ENCODE measurements around the gene PPP1R3G. TPM values are rescaled to one million over a fixed set of nuclear protein-coding genes. Genes with fewer than 3 reads are reported as not detected.

The PPP1R3G gene
- total and polyA plus RNA-seq, 2 of the 13 experiments (the other 11 are each of a cell fraction or from before 2014, with no cell fraction given) = 1.2 to 1.3 TPM

GRCh38 chr6:5082487-5083306, 2.4 kb upstream of the PPP1R3G start (continued):
- no peak for TF ChIP-seq TBX3 (IDR thresholded peaks at IDR 0.05; ENCODE audit: borderline replicate concordance)
- TF ChIP-seq ZNF749 (CRISPR knock-in tag; IDR thresholded peaks at IDR 0.05; ENCODE audit: borderline replicate concordance) = no peak
- no peak for TF ChIP-seq LBX2 (CRISPR knock-in tag; IDR thresholded peaks at IDR 0.05; ENCODE audit: borderline replicate concordance)
- peak; percentile 43 for TF ChIP-seq NR2F6 (IDR thresholded peaks at IDR 0.05)
- peak; percentile 71 for TF ChIP-seq NR2F6 (CRISPR knock-in tag; IDR thresholded peaks at IDR 0.05)
- no peak for TF ChIP-seq ZNF275 (CRISPR knock-in tag; IDR thresholded peaks at IDR 0.05; ENCODE audit: borderline replicate concordance)
- TF ChIP-seq ZNF292 (CRISPR knock-in tag; IDR thresholded peaks at IDR 0.05; ENCODE audit: borderline replicate concordance, low read depth) = peak; percentile 51; the same call in 1 of the 2 replicates
- no peak for TF ChIP-seq ZNF30 (CRISPR knock-in tag; IDR thresholded peaks at IDR 0.05)
- no peak for TF ChIP-seq ZNF430 (CRISPR knock-in tag; IDR thresholded peaks at IDR 0.05)
- no peak for TF ChIP-seq FIP1L1 (IDR thresholded peaks at IDR 0.05; ENCODE audit: borderline replicate concordance, insufficient read depth, low read depth, low read length)
- peak; percentile 78; the same call in 1 of the 2 replicates for TF ChIP-seq GLI4 (CRISPR knock-in tag; IDR thresholded peaks at IDR 0.05; ENCODE audit: borderline replicate concordance)
- no peak for TF ChIP-seq SNRNP70 (IDR thresholded peaks at IDR 0.05; ENCODE audit: low read depth, low read length)
- TF ChIP-seq CREB1 (IDR thresholded peaks at IDR 0.05) = no peak
- TF ChIP-seq CREB1 (CRISPR knock-in tag; IDR thresholded peaks at IDR 0.05) = peak; percentile 64
- TF ChIP-seq GLMP (CRISPR knock-in tag; IDR thresholded peaks at IDR 0.05; ENCODE audit: borderline replicate concordance) = no peak
- TF ChIP-seq WIZ (CRISPR knock-in tag; IDR thresholded peaks at IDR 0.05) = no peak
- TF ChIP-seq NFATC3 (CRISPR knock-in tag; IDR thresholded peaks at IDR 0.05) = no peak
- TF ChIP-seq ZNF512B (CRISPR knock-in tag; IDR thresholded peaks at IDR 0.05; ENCODE audit: borderline replicate concordance) = no peak
- 0 out of 2 replicates have a peak, but pooled peaks have one; percentile 36 for TF ChIP-seq CCDC6 (CRISPR knock-in tag; IDR thresholded peaks at IDR 0.05)
- no peak; the same call in 1 of the 2 replicates for TF ChIP-seq EHMT2 (IDR thresholded peaks at IDR 0.05; ENCODE audit: borderline replicate concordance, low read depth, low read length)
- TF ChIP-seq ZNF503 (CRISPR knock-in tag; IDR thresholded peaks at IDR 0.05) = peak; percentile 62; the same call in 1 of the 2 replicates
